Vein endothelial cell (primary cell): ENCODE results near the gene KCNH5. TPM values are rescaled to one million over a fixed set of nuclear protein-coding genes. Genes with fewer than 3 reads are reported as not detected.

Experiments
- total RNA-seq: library from RNA; depleted of rRNA; stranded (reverse); fragments of >200 nt; gene quantifications from 2 replicates; pipeline ENCODE4 v1.2.3, GENCODE V29; 2012

Gene KCNH5
- not detected in 2 replicates for total RNA-seq

DNA sequence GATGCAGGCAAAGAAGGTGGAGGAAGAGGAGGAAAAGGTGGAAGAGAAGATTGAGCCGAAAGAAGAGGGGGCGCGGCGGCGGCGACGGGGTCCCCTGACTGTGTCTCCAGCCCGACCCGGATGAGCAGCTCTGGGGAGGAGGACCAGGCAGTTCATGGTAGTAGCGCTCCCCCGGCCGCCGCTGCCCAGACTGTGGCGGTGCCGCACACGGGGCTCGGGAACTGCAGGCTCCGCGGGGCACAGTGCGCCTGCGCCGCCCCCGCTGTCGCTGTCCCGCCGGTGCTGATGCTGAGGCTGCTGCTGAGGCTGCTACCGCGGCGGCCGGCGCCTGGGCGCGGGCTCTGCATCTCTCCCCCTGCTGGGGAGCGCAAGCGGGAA is at the start of gene KCNH5:
Gene KCNH5, minus strand, starts transcription at position 225 of the 378 bp plus-strand sequence. CDS start 272 bp downstream, outside the sequence.

Other genes starting within 250 kb of the KCNH5 start
- gene RHOJ, start 159.0 kb upstream of the KCNH5 start, total RNA-seq = 209 and 210 TPM in 2 replicates